ENCODE results near the gene MYOM3.
"Not testable (repeated sequence)": the region's sequence is repeated elsewhere in the genome, so short reads cannot be mapped to it uniquely, and the experiment has no call there.

MYOM3 gene

GRCh38 chr1:24069817-24070216 is 42.1 kb downstream of the MYOM3 start:
- no peak for DNase-seq

DNA sequence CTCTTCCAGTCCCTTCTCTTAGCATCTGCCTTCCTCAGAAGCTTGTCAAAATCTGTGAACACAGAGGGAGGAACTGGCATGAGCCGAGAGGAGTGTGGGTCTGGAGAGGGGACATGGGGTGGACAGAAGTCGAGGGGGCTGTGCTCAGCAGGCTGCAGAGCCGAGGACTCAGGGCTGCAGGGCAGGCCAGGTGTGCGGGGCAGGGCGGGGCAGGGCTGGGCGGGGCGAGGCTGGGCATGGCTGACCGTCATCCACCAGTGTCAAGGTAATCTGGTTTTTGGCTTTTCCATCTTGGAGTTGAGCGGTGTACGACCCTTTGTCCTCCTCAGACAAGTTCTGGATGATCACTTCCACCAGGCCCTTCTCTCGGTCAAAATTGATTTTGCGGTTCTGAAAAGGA is 44.0 kb downstream of the MYOM3 start:
- DNase-seq, result no peak

DNA sequence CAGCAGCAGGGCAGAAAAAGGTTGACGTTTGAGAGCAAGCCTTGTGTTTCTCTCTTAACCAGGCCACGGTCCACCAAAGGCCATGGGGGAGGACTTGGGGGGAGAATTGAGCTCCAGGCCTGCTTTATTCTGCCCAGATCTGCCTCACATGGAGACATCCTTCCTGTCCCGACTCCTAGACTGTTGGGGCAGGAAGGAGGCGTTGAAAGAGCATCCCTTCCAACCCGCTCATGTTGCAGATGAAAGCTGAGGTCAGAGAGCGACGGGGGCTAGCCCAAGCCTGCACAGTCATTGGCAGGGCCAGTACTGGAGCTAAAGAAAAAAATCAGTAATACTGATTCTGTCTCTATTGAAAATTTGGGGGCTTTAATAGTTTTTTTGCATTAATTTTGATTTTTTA is 46.6 kb downstream of the MYOM3 start:
- DNase-seq, result no peak

- no peak for DNase-seq
Measured at GRCh38 chr1:24062221-24062620, 49.7 kb downstream of the MYOM3 start.

DNA sequence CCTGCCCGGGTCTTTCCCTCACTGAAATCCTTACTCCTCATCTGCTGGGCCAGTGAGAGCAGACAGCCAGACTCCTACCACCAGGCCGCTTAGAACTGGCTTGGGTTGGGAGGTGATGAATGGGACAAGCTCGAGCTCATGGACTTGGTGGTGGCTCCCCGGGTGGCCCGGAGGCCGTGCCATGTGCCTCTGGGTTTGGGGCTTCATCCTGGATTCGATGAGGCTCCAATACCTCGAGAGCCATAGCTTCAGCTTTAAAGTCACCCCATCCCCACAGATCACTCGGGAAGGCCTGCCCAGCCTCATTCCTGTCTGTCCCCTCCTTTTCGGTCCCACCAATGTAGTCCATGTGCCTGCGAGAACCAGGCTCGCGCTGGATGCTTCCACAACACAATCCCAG is 51.5 kb downstream of the MYOM3 start:
- DNase-seq, result no peak

GRCh38 chr1:24058671-24059455 is 53.1 kb downstream of the MYOM3 start:
- no peak for DNase-seq

DNA sequence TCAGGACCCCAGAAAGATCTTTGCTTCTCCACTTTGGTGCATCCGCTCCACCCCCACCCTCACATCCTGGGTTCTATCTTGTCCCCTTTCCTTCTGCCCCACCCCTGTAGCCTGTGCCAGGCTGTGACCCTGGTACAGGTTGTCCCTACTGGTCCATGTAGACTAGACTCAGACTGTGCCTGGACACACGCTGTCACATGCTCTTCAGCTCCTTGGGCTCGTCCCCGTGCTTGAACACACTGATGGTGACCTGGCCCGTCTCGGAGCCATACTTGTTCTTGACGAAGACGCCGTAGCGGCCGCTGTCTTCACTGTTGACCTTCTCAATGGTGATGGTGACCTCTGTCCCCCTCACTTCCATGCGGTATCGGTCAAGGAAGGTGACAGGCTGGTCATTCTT is 54.8 kb downstream of the MYOM3 start:
- DNase-seq, result no peak

- DNase-seq, result no peak
Measured at GRCh38 chr1:24055681-24056080, 56.3 kb downstream of the MYOM3 start.

GRCh38 chr1:24052220-24052619 is 59.7 kb downstream of the MYOM3 start:
- no peak for DNase-seq

DNA sequence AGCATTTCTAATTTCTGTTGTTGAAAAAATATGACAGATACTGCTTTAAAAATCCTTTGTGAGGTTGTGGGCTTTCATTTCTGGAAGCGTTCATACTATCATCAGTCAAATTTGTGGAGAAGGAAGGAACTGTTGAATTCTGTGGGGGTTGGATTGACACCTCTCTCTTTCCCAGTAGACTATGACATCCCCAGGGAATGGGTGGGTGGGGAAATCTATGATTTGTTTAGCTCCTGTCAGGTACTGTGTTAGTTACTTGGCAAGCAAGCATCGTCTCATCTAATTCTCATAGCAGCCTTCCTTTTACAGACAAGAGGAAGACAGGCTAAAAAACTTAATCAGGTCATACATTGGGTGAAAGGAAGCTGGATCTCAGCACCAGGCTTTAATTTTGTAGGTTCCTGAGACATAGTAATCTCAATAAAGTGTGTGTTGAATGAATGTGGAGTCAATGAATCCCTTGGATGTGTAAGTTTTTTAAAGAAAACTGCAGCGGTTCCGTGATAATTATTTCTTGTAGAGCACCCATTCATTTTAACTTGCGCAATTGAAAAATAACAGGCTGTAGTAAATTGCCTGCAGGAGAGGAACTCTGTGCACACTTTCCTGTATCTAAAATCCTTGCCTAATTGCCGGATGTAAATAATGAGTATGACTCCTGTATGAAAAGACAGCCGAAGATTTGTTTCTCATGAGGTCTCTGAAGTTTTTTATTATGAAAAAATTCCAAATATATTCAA is 60.6 kb downstream of the MYOM3 start:
- no peak for DNase-seq

- no peak for DNase-seq
Measured at GRCh38 chr1:24049733-24050132, 62.2 kb downstream of the MYOM3 start.

GRCh38 chr1:24048894-24049293 is 63.0 kb downstream of the MYOM3 start:
- DNase-seq, result not testable (repeated sequence)

GRCh38 chr1:24048205-24048869 is 63.6 kb downstream of the MYOM3 start:
- no peak for DNase-seq

- no peak for DNase-seq
Measured at GRCh38 chr1:24047110-24047477, 64.8 kb downstream of the MYOM3 start.

- no peak for DNase-seq
Measured at GRCh38 chr1:24045771-24046170, 66.2 kb downstream of the MYOM3 start.

DNA sequence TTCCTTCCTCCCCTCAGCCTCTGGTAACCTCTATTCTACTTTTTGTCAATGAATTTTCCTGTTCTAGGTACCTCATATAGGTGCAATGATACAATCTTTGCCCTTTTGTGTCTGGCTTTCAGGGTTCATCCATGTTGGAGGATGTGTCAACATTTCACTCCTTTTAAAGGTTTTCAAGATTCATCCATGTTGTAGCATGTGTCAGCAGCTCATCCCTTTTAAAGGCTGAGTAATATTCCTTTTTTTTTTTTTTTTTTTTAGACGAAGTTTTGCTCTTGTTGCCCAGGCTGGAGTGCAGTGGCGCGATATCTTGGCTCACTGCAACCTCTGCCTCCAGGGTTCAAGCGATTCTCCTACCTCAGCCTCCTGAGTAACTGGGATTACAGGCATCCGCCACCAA is 67.3 kb downstream of the MYOM3 start:
- not testable (repeated sequence) for DNase-seq

DNA sequence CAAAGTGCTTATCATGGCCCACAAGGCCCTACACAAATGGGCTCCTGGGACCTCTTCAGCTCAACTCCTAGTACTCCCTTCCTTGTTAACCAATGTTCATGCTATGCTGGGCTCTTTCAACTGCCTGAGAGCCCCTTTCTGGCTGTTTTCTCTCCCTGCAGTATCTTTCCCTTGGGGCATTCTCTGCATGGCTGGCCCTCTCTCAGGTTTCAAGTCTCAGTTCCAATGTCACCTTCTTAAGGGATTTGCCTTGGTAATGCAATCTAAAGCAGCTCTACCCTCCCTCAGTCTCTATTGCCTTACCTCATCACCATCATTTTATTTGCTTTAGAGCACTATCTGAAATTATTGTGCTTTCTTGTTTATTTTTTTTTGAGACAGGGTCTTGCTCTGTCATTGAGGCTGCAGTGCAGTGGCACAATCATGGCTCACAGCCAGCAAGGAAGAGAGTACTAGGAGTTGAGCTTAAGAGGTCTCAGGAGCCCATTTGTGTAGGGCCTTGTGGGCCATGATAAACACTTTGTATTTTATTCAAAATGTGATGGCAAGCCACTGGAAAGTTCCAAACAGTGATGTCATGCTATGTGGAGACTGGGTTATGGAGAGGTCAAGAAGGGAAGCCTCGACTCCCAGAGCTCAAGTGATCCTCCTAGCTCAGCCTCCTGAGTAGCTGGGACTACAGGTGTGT is 68.4 kb downstream of the MYOM3 start:
- DNase-seq, result no peak

DNA sequence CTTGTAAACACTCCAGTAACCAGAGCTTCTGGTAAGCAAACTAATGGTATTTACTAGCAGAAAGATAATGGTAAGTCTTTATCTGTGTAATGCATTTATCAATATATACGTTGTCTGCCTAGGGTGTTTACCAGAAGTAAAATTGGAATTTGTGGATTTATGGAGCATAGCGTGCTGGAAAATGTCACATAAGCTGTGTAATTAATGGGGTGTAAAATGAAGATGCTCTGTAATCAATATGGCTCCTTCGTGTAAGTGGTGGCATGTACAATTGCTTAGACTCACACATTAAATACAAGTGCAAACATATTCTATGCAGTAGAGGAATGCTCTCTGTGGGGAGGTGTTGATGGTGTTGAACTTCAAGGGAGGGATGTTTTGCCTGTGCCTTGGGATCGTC is 69.6 kb downstream of the MYOM3 start:
- no peak for DNase-seq

GRCh38 chr1:24036088-24036487 is 75.8 kb downstream of the MYOM3 start:
- no peak for DNase-seq

DNA sequence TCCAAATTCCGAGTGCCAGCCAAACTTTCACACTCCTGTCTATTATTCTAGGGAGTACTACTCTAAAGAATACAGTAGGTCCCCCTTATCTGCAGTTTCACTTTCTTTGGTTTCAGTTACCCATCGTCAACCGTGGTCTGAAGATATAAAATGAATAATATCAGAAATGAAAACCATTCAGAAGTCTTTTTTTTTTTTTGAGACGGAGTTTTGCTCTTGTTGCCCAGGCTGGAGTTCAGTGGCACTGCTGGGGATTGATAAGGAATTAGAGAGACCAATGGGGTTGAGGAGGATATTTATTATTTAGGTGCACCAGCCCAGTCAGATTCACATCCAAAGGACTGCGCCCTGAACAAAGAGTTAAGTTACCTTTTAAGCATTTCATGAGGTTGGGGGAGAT is 79.0 kb downstream of the MYOM3 start:
- no peak for DNase-seq

- not testable (repeated sequence) for DNase-seq
Measured at GRCh38 chr1:24030976-24031516, 80.9 kb downstream of the MYOM3 start.

DNA sequence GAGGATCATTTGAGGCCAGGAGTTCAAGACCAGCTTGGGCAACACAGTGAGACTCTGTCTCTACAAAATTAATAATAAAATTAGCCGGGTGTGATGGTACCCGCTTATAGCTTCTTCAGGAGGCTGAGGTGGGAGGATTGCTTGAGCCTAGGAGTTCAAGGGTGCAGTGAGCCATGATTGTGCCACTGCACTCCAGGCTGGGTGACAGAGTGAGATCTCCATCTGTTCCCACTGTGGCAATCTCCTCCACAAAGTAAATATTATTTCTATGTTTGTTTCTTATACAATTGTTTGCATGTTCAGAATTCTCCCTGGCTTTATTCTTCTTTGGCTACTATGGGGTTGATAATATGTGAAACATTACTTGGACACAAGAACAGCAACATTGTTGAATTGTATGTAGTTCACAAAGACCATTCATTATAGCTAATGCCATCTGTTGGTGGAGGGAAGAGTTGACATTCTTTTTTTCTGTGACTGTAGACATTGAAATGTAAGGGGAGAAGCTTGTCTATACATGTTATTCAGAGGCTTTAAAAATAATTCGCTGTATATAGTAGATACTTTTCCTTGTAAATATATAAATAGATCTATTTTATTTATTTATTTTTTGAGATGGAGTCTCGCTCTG is 84.0 kb downstream of the MYOM3 start:
- no peak for DNase-seq
